ENCODE results near the gene RRP8. TPM values are rescaled to one million over a fixed set of nuclear protein-coding genes. Genes with fewer than 3 reads are reported as not detected.
A peak's percentile ranks its signal among the peaks of the same experiment; 100 is the strongest.

Gene RRP8
- total RNA-seq, 1 experiment from 2014 or later: 31.2 TPM

DNA sequence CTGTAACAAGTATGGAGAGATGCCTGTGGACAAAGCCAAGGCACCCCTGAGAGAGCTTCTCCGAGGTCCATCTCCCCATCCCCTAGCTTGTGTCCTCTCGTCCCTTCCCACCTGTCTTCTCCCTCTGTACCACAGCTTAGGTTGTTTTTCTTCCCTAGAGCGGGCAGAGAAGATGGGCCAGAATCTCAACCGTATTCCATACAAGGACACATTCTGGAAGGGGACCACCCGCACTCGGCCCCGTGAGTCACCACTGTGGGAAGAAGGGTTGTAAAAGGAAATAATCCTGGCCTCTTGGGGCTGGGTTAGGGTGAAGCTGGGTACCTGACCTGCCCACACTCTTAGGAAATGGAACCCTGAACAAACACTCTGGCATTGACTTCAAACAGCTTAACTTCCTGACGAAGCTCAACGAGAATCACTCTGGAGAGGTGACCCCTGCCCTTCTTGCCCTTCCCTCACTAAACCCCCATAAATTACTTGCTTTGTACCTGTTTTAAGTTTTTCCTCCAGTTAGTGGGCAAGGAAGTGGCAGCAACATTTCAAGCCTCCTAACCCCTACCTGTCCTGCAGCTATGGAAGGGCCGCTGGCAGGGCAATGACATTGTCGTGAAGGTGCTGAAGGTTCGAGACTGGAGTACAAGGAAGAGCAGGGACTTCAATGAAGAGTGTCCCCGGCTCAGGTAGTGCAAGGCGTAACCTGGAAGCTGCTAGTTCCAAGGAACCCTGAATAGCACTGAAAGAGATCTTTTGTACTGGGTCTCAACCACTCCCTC is 5.5 kb upstream of the RRP8 start:
- DNase-seq (ENCODE audit: low read depth): no peak
- in situ Hi-C loops (cut with HindIII; ENCODE audit: low pct_unique_long_range_greater_than_20kb, low sequenced_read_pairs): no loop called here

DNA sequence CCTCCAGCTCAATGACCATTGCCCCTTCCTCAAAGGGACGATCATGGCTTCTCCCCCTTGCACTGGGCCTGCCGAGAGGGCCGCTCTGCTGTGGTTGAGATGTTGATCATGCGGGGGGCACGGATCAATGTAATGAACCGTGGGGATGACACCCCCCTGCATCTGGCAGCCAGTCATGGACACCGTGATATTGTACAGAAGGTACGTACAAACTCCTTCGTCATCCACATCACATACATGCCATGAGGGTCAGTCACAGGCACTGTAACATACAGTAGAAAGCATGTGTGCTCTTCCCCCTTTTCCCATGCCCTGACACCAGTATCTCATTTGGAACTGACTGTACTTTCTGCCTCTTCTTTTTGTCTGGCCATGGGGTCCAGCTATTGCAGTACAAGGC is 4.6 kb upstream of the RRP8 start:
- no peak for DNase-seq (ENCODE audit: low read depth)

DNA sequence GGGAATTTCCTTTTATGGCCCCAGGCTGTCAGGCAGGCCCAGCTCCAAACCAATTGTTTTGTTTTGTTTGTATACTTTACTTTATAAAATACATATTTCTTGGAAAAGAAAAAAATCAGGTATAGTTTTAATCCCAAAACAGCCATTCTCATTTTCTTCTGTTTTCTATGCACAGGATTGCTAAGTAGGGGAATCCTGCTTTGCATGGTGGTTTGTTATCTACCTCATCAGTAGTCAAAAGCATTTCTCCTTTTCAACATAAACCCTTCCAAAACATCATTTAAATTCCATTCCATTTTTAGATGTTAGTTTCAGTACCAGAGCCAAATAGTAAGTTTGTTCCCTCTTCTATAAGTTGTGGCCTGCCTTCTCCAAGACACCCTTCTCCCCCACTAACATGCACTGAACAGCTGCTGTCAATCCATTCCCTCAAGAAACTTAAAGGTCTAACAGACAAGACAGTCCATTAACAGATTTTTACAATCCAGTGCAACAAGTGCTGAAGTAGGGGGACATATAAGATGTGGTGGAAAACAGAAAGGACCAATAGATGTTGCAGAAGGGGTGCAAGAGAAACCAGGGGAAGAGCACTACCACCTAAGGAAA is 3.9 kb upstream of the RRP8 start:
- DNase-seq (ENCODE audit: low read depth): no peak
- in situ Hi-C loops (cut with HindIII; ENCODE audit: low pct_unique_long_range_greater_than_20kb, low sequenced_read_pairs): no loop called here

More for the DNA sequence above, 4.6 kb upstream of the RRP8 start:
- in situ Hi-C loops (cut with HindIII; ENCODE audit: low pct_unique_long_range_greater_than_20kb, low sequenced_read_pairs): no loop called here

DNA sequence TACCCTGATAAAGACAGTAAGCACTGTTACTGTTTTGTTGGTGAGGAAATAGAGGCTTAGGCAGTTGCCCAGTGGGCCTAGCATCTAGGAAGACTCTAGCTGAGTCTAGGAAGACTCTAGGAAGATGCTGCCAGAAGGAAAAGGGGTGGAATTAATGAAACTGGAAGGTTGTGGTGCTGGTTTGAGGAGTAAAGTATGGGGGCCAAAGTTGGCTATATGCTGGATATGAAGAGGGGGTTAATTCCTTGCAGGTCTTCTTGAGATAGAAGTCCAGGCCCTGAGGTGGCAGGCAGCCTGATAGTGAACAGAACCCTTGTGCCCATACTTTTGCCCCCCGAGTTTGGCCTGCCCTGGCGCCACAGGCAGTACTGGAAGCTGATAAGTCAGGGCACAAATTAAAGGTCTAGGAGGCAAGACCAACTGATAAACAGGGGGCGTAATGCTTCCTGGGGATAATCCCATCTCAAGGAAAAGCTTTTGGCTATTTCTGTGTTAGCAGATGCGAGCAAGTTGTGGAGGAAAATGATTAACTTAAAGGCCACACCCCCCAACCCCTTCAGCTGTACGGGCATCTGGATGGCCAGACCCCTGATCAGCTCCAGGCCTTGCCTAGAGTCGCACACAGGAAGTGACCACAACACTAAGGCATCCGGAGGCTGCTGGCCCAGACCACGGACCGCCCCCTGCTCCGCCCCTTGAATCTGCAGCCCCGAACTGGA is 3.2 kb upstream of the RRP8 start:
- in situ Hi-C loops (cut with HindIII; ENCODE audit: low pct_unique_long_range_greater_than_20kb, low sequenced_read_pairs): no loop called here
- DNase-seq (ENCODE audit: low read depth): peak; percentile 91

DNA sequence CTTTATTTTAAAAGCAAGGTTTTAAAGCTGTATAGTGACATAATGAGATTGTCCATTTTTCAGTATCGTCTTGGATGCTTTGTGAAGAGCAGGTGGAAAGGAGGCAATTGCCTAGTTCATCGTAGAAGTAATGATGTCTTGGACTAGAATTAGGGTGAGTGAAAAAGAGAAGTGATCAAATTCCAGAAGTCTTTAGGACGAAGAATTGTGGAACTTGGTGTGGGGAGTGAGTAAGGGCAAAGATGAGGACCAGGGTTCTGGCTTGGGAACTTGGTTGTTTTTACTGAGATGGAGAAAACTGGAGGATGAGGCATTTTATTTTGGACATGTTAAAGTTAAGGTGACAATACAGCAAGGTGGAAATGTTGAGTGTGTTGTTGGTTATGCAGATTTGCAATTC is 1.4 kb upstream of the RRP8 start:
- in situ Hi-C loops (cut with HindIII; ENCODE audit: low pct_unique_long_range_greater_than_20kb, low sequenced_read_pairs): no loop called here
- no peak for DNase-seq (ENCODE audit: low read depth)

DNA sequence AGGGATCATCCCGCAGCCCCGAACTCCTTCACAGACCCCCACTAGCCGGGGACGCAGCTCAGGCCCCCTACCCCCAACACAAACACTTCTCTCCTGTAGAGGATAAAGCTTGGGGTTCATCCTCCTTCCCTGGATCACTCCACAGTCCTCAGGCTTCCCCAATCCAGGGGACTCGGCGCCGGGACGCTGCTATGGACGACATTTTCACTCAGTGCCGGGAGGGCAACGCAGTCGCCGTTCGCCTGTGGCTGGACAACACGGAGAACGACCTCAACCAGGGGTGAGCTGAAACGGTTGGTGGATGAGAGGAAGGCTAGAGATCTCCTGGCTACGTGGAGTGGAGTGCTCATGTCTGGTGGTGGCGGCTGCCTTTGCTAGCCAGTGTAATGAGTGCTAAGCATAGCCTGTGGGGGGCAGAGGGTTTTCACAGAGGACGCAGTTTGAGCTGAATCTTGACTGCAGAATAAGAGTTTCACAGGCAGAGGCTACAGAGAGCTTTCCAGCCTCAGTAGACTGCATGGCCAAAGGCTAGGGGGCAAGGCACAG is 738 bp upstream of the RRP8 start:
- peak; percentile 49 for DNase-seq (ENCODE audit: low read depth)
- in situ Hi-C loops (cut with HindIII; ENCODE audit: low pct_unique_long_range_greater_than_20kb, low sequenced_read_pairs): no loop called here

DNA sequence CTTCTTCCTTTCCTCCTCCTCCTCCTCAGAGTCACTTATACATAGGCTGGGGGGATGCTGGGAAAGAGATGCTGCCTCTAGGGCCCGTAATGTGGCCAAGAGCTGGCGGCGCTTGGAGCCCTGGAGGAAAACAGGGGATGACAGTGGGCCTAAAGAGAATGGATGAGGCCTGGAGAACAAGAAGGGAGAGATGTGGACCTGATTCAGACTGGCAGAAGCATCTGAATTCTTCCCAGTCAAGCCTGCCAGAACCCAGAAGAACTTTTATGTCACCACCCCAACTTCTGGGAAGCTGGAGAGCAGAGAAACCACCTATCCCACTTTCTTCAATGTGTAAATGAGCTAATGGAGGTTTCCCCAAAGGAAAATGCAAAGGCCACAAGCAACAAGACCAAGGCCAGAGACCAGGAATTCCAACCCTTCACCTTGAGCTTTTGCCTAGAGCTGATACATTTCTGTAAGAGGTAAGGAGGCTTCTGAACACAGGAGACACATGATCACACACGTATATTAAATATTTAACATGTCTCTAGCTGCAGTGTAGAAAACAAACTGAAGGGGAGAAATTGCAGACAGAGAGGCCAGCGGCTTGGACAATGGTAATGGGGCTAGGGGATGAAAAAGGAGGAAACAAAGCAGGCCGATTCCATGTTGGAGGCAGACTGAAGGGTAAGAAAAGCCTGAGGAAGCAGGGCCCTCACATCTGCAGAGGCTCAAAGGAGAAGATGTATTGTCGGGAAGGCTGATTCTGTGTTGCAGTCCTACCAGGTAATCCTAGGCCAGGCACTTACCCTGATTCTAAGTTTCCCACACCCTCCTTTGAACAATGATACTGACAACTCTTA is 1.1 kb downstream of the RRP8 start:
- DNase-seq (ENCODE audit: low read depth): no peak
- in situ Hi-C loops (cut with HindIII; ENCODE audit: low pct_unique_long_range_greater_than_20kb, low sequenced_read_pairs): no loop called here

DNA sequence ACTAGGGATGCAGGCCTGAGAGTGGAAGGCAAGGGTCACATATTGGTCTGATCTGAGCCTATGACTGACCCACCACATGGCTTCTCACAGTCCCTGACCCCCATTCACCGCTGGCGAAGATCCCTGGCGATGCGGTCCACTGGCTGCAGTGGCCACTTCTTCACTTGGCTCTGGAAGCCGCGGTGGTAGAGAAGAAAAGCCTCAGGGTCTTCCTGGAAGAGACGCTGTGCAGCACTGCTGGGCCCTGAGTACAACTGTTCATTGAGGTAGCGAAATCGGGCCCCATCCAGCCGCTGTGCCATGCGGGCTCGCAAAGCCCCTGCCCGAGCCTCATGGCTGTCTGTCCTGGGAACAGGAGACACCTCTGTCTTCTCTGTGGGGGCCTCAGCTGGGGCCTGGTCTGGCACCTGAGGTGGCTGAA is 2.4 kb downstream of the RRP8 start:
- in situ Hi-C loops (cut with HindIII; ENCODE audit: low pct_unique_long_range_greater_than_20kb, low sequenced_read_pairs): no loop called here

DNA sequence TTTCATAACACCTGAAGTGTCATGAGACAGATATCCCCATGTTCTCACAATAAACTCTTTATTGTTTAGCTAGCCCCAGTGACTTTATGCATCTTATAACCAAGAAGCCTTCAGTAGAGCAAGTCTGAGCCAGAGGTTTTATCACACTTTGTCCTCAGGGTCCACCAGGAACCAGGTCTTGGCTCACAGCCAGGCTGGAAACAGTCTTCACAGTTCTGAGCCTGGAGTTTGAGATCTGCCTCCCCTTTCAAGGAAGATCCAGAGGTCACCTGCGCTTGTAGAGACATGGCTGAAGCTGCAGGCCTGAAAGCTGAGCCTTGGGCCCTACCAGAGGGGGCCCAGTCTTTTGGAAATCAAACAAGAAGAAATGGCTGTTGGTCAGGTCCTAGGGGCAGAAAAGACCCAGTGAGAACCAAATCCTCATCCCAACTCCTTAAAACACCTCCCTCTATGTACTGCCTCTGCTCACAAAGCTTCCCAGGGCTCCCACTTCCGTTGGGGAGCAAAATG is 3.5 kb downstream of the RRP8 start:
- DNase-seq (ENCODE audit: low read depth): no peak
- in situ Hi-C loops (cut with HindIII; ENCODE audit: low pct_unique_long_range_greater_than_20kb, low sequenced_read_pairs): no loop called here

More for the DNA sequence above, 2.4 kb downstream of the RRP8 start:
- DNase-seq (ENCODE audit: low read depth): no peak

DNA sequence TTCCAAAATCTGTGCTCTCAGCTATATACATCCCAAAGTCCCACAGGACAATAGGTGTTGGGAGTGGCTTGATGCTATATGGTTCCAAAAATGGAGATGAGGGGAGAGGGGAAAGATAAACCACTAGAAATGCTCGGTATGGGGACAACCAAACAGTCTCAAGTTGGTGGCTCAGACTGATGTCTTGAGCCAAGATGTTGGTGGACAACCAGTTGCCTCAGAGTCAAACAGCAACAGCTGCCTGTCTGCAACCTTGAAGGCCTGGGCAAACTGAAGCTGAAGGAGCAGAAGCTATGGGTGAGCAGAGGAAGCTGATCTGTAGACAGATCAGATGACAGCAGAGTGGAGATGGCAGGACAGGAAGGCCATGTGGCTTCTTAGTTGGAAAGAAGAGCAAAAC is 4.0 kb downstream of the RRP8 start:
- no peak for DNase-seq (ENCODE audit: low read depth)
- in situ Hi-C loops (cut with HindIII; ENCODE audit: low pct_unique_long_range_greater_than_20kb, low sequenced_read_pairs): no loop called here

DNA sequence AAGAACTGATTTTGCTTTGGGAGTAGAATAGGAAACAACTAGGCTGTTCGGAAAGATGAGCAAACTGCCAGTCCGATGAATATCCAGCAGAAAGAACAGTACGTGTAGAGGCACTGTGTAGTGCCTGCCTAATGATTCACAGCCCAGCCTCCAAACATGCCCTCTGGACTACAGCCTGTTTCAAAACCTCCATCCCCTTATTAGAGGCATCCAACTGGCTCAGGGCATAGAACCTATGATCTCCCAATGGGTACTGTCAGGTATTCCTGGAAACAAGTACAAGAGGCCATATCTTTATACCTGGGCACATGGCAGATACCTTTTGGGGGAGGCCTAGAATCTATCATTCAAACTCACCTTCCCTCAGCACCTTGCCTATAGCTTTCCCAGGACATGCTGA is 4.9 kb downstream of the RRP8 start:
- in situ Hi-C loops (cut with HindIII; ENCODE audit: low pct_unique_long_range_greater_than_20kb, low sequenced_read_pairs): no loop called here
- DNase-seq (ENCODE audit: low read depth): no peak

DNA sequence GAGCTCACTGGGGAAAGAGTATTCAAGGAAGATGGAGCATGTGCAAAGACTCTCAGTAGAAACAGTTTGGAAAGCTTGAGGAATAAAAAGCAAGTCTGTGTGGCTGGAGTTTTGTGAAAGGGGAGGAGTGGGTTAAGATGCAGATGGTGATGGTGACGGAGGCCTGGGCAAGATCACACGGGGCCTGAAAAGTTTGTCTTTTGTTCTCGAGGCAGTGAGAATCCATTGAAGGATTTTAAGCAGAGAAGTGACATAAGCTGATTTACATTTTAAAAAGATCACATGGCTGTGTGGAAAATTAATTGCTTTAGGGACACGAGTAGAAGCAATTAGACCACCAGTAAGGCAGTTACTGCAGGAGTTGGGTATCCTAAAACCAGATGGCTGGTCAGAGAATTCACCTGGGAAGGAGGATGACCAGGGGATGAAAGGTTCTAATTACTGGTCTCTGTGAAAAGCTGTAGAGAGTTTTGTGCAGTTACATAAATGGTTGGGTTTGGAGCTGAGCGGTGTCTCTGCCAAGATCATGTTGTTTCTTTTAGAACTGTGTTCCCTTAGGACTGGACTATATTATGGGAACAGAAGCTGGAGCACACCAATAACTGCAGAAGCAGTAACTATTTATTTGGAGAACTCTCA is 7.1 kb downstream of the RRP8 start:
- DNase-seq (ENCODE audit: low read depth): no peak
- in situ Hi-C loops (cut with HindIII; ENCODE audit: low pct_unique_long_range_greater_than_20kb, low sequenced_read_pairs): no loop called here

DNA sequence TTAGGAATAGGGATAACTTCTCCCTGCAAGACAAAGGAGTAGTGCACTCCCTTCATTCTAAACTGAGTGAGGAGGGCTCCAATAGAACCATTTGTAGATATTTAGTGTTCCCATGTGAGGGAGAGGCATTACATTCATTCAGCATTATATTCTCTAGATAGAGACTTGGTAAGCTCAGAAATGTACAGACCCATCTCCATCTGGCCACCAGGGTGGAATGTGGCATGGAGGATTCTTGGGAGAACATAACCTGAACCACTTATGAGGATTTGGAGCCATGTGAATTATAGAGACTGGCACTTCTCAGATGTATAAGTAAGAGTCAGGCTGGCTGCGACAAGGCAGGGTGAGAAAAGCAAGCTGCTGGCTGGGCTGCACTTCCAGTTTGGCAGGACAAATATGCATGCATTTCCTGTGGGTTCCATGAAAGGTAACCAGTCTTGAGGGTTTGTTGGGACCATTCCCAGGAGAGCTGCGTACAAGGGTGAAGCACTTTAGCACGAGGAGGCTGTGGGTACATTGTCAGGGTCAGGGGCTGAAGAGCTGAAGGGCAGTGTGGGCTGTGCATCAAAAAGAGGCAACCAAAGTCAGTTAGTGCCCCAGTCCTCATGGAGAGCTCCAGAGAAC is 9.2 kb downstream of the RRP8 start:
- in situ Hi-C loops (cut with HindIII; ENCODE audit: low pct_unique_long_range_greater_than_20kb, low sequenced_read_pairs): no loop called here
- no peak for DNase-seq (ENCODE audit: low read depth)

DNA sequence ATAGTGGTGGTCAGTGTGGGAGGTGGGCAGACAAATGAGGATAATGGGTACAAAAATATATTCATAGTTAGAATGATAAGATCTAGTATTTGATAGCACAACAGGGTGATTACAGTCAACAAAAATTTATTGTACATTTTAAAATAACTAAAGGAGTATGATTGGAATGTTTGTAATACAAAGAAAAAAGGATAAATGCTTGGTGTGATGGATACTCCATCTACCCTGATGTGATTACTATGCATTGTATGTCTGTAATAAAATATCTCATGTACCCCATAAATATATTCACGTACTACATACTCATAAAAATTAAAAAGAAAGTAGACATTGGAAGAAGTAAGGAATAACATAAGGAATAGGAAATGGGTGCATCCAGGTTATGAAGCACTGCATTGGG is 15.4 kb downstream of the RRP8 start:
- no peak for DNase-seq (ENCODE audit: low read depth)
- in situ Hi-C loops (cut with HindIII; ENCODE audit: low pct_unique_long_range_greater_than_20kb, low sequenced_read_pairs): no loop called here

DNA sequence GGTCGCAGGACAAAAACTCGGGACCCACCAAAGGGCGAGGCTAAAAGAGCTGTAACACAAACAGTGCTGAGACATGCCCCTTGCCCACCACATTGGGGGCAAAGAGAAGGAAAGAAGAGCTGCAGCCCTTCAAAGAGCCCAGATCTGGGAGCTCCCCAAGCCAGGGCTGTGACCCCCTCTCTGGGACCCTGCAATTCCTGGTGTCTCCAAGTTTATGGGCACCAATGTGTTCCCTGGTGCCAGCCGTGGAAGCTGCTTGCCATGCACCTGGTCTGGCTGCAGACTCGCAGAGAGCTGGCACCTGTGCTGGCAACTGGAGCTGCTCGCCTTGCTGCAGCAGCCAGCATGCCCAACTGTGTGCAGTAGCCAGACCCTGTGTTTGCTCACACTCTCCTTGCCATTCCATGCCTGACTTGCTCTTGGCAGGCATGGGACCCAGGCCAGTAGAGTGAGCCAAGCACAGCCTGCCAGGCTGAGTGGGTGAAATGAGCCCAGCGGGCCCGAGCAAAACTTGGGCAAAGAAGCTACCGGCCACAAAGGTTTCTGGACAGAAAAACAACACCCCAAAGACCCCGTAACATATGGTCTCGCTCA is 16.0 kb downstream of the RRP8 start:
- no peak for DNase-seq (ENCODE audit: low read depth)
- in situ Hi-C loops (cut with HindIII; ENCODE audit: low pct_unique_long_range_greater_than_20kb, low sequenced_read_pairs): no loop called here

DNA sequence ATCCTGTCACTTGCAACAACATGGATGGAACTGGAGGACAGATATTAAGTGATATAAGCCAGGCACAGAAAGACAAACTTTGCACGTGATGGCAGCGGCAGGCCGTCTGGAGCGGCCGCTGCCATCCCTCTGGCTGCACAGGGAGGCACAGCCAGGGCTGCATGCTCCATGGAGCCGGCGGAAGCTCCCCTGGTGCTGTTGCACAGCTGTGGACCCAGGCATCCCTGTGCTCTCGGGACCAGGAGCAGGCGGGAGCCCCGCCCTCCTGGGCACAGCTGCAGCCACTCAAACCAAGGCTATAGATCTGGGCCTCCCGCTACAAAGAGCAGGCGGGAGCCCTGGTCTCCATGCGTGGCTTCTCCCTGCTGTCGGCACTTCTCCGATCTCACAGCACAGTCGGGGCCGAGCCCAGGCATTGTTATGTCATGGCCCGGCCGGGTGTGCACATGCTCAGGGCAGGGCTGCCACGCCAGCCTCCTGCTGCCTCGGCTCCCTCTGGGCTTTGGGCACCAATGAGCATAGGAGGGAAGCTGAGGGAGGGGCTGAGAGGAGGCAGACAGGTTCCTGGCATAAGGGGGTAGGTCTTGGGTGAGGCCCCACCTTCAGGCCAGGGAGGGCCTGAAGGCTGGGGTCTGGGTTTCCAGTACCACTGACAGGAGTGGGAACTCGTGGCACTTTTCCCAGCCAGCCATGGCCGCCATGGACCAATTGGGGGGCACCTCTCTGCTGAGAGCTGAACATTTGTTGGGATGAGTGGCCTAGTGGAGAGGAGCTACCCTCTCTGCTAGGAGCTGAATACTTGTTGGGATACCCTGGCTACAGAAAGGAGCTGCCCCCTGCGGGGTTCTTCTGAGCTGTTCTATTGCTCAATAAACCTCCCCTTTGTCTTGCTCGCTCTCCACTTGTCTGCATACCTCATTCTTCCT is 16.7 kb downstream of the RRP8 start:
- in situ Hi-C loops (cut with HindIII; ENCODE audit: low pct_unique_long_range_greater_than_20kb, low sequenced_read_pairs): no loop called here
- DNase-seq (ENCODE audit: low read depth): no peak
